Activated CD8-positive, alpha-beta T cell treated with anti-CD3 and anti-CD28 coated beads, Interleukin-2, amount 10 ng/mL, durations not matched to agents 7 days and 5 days (primary cell): ENCODE data around the gene TRIB2. TPM values are rescaled to one million over a fixed set of nuclear protein-coding genes. Genes with fewer than 3 reads are reported as not detected.

Source experiments
- ATAC-seq: fragments of 150-1000 bp; cut with Tn5 transposase; one replicate; pipeline ENCODE4 v1.10.0; 2021; ENCODE audit warnings: moderate library complexity
- CTCF ChIA-PET: fragments of 350-600 bp; sonication (Branson Sonifier 250); formaldehyde crosslinking; loops from one replicate; lab custom pipeline; 2021; ENCODE audit warnings: antibody characterized with exemption; lab: Charles Lee
- POLR2A ChIA-PET: fragments of 350-600 bp; sonication (Branson Sonifier 250); formaldehyde crosslinking; loops from one replicate; lab custom pipeline; 2021; ENCODE audit warnings: antibody characterized with exemption; lab: Charles Lee
- DNase-seq: peaks from one replicate; pipeline ENCODE4 v3.0.0-alpha.2; 2020
- H3K27ac Mint-ChIP-seq: one replicate; pipeline ENCODE4 v1.8.0; 2021; ENCODE audit warnings: mild to moderate bottlenecking, mixed read lengths
- H3K27me3 Mint-ChIP-seq: one replicate; pipeline ENCODE4 v1.8.0; 2021; ENCODE audit warnings: low read depth, mixed read lengths
- H3K36me3 Mint-ChIP-seq: one replicate; pipeline ENCODE4 v1.8.0; 2021; ENCODE audit warnings: low read depth, mixed read lengths
- H3K4me1 Mint-ChIP-seq: one replicate; pipeline ENCODE4 v1.8.0; 2021; ENCODE audit warnings: low read depth, mixed read lengths
- H3K4me3 Mint-ChIP-seq: one replicate; pipeline ENCODE4 v1.8.0; 2021; ENCODE audit warnings: mild to moderate bottlenecking, mixed read lengths
- H3K9me3 Mint-ChIP-seq: one replicate; pipeline ENCODE4 v1.8.0; 2022; ENCODE audit warnings: mixed read lengths; ENCODE audit not compliant: insufficient read depth
- total RNA-seq, 2 experiments: library from RNA; stranded (reverse); gene quantifications; one replicate each; pipeline ENCODE4 v1.2.3, GENCODE V29; 2021

TRIB2 gene
- total RNA-seq, 2 experiments from 2014 or later, result 52.7 to 57.7 TPM

GRCh38 chr2:12715258-12716031 lies 1.3 kb upstream of the TRIB2 start:
- ChIA-PET POLR2A (interaction anchor here (0.7 to 3.1 kb wide), 5 partner anchors 11 to 421 kb away, joined by 5 to 22 read pairs (median 7); no protein-coding TSS in a partner anchor), CTCF (interaction anchor here (0.7 to 4.1 kb wide), 54 partner anchors 10 to 887 kb away, joined by 3 to 51 read pairs (median 5); no protein-coding TSS in a partner anchor)
- Mint-ChIP-seq H3K9me3 (no peaks in the 10 kb centered on the region), H3K27ac (peak overlapping the region; percentile 97), H3K27me3 (peaks cover 4% of the 10 kb centered on the region), H3K36me3 (peaks cover 27% of the 10 kb centered on the region), H3K4me3 (peak overlapping the region; percentile 93), H3K4me1 (peaks cover 44% of the 10 kb centered on the region)
- no peak for ATAC-seq
- no peak for DNase-seq

- DNase-seq (peak; percentile 88), ATAC-seq (peak; percentile 38)
- H3K36me3 Mint-ChIP-seq, result peaks cover 29% of the 10 kb centered on the region
- peaks cover 4% of the 10 kb centered on the region for H3K27me3 Mint-ChIP-seq
- peak overlapping the region; percentile 93 for H3K4me3 Mint-ChIP-seq
- H3K4me1 Mint-ChIP-seq, result peaks cover 44% of the 10 kb centered on the region
- CTCF ChIA-PET, result interaction anchor here (0.7 to 4.1 kb wide), 72 partner anchors 10 to 887 kb away, joined by 3 to 51 read pairs (median 4); no protein-coding TSS in a partner anchor
- POLR2A ChIA-PET, result interaction anchor here (0.7 to 3.1 kb wide), 7 partner anchors 11 to 421 kb away, joined by 3 to 22 read pairs (median 5); no protein-coding TSS in a partner anchor
- H3K9me3 Mint-ChIP-seq, result no peaks in the 10 kb centered on the region
- peak overlapping the region; percentile 97 for H3K27ac Mint-ChIP-seq
Observed at GRCh38 chr2:12716032-12716281, 779 bp upstream of the TRIB2 start.

- ChIA-PET CTCF (interaction anchor here (0.7 to 4.1 kb wide), 62 partner anchors 8 to 938 kb away, joined by 3 to 51 read pairs (median 5); no protein-coding TSS in a partner anchor), POLR2A (interaction anchor here (0.8 to 3.1 kb wide), 12 partner anchors 8 to 431 kb away, joined by 3 to 22 read pairs (median 4); no protein-coding TSS in a partner anchor)
- H3K27ac Mint-ChIP-seq, result peak overlapping the region; percentile 90
- peak; percentile 40 for ATAC-seq
- H3K27me3 Mint-ChIP-seq, result peaks cover 4% of the 10 kb centered on the region
- H3K9me3 Mint-ChIP-seq, result no peaks in the 10 kb centered on the region
- H3K4me1 Mint-ChIP-seq, result peaks cover 57% of the 10 kb centered on the region
- DNase-seq, result peak; percentile 64
- peaks cover 44% of the 10 kb centered on the region for H3K36me3 Mint-ChIP-seq
- peak overlapping the region; percentile 99 for H3K4me3 Mint-ChIP-seq
Observed at GRCh38 chr2:12717191-12718014, 667 bp downstream of the TRIB2 start.

GRCh38 chr2:12718015-12718671 lies 1.4 kb downstream of the TRIB2 start:
- H3K4me1 Mint-ChIP-seq, result peaks cover 64% of the 10 kb centered on the region
- ATAC-seq, result peak; percentile 5
- H3K36me3 Mint-ChIP-seq, result peaks cover 51% of the 10 kb centered on the region
- H3K4me3 Mint-ChIP-seq, result peak overlapping the region; percentile 99
- H3K27ac Mint-ChIP-seq, result peak overlapping the region; percentile 90
- POLR2A ChIA-PET, result interaction anchor here (0.9 to 3.1 kb wide), 6 partner anchors 9 to 432 kb away, joined by 3 to 22 read pairs (median 5); no protein-coding TSS in a partner anchor
- no peaks in the 10 kb centered on the region for H3K9me3 Mint-ChIP-seq
- DNase-seq, result peak; percentile 45
- peaks cover 4% of the 10 kb centered on the region for H3K27me3 Mint-ChIP-seq
- CTCF ChIA-PET, result interaction anchor here (0.7 to 4.1 kb wide), 24 partner anchors 7 to 939 kb away, joined by 3 to 51 read pairs (median 6); no protein-coding TSS in a partner anchor

- Mint-ChIP-seq H3K27me3 (peaks cover 4% of the 10 kb centered on the region), H3K4me1 (peaks cover 67% of the 10 kb centered on the region), H3K27ac (peak overlapping the region; percentile 90), H3K9me3 (no peaks in the 10 kb centered on the region), H3K36me3 (peaks cover 58% of the 10 kb centered on the region), H3K4me3 (peak overlapping the region; percentile 99)
- DNase-seq, result peak; percentile 35
- POLR2A ChIA-PET, result interaction anchor here (3.1 kb wide), 1 partner anchor 10 kb away, joined by 22 read pairs; no protein-coding TSS in a partner anchor
- ATAC-seq, result no peak
- CTCF ChIA-PET, result interaction anchor here (0.7 to 4.1 kb wide), 4 partner anchors 212 to 778 kb away, joined by 3 to 51 read pairs (median 32); no protein-coding TSS in a partner anchor
Observed at GRCh38 chr2:12718711-12719399, 2.1 kb downstream of the TRIB2 start.

GRCh38 chr2:12719400-12720277 lies 2.9 kb downstream of the TRIB2 start:
- peaks cover 4% of the 10 kb centered on the region for H3K27me3 Mint-ChIP-seq
- H3K36me3 Mint-ChIP-seq, result peaks cover 66% of the 10 kb centered on the region
- DNase-seq (no peak), ATAC-seq (no peak)
- CTCF ChIA-PET, result interaction anchor here (1.1 to 4.9 kb wide), 5 partner anchors 10 to 287 kb away, joined by 3 to 46 read pairs (median 7); no protein-coding TSS in a partner anchor
- POLR2A ChIA-PET, result no interaction called here
- H3K4me3 Mint-ChIP-seq, result peak overlapping the region; percentile 99
- H3K9me3 Mint-ChIP-seq, result no peaks in the 10 kb centered on the region
- peaks cover 72% of the 10 kb centered on the region for H3K4me1 Mint-ChIP-seq
- peak overlapping the region; percentile 77 for H3K27ac Mint-ChIP-seq

GRCh38 chr2:12720278-12720620 lies 3.5 kb downstream of the TRIB2 start:
- no peak for DNase-seq
- POLR2A ChIA-PET, result no interaction called here
- ATAC-seq, result no peak
- Mint-ChIP-seq H3K27me3 (peaks cover 4% of the 10 kb centered on the region), H3K36me3 (peaks cover 72% of the 10 kb centered on the region), H3K27ac (peak overlapping the region; percentile 15), H3K9me3 (no peaks in the 10 kb centered on the region), H3K4me1 (peaks cover 72% of the 10 kb centered on the region), H3K4me3 (peak overlapping the region; percentile 99)
- CTCF ChIA-PET, result interaction anchor here (0.8 to 4.9 kb wide), 8 partner anchors 9 to 589 kb away, joined by 3 to 46 read pairs (median 4); no protein-coding TSS in a partner anchor

GRCh38 chr2:12720754-12721378 lies 4.1 kb downstream of the TRIB2 start:
- CTCF ChIA-PET, result interaction anchor here (0.8 to 4.9 kb wide), 10 partner anchors 9 to 941 kb away, joined by 3 to 46 read pairs (median 4); no protein-coding TSS in a partner anchor
- peaks cover 4% of the 10 kb centered on the region for H3K27me3 Mint-ChIP-seq
- no peaks in the 10 kb centered on the region for H3K9me3 Mint-ChIP-seq
- peaks cover 78% of the 10 kb centered on the region for H3K36me3 Mint-ChIP-seq
- POLR2A ChIA-PET, result interaction anchor here (1.0 kb wide), 1 partner anchor 211 kb away, joined by 3 read pairs; no protein-coding TSS in a partner anchor
- H3K27ac Mint-ChIP-seq, result no peak overlapping the region
- H3K4me1 Mint-ChIP-seq, result peaks cover 72% of the 10 kb centered on the region
- H3K4me3 Mint-ChIP-seq, result peak overlapping the region; percentile 99
- DNase-seq (no peak), ATAC-seq (no peak)

GRCh38 chr2:12721566-12722446 lies 5.1 kb downstream of the TRIB2 start:
- CTCF ChIA-PET, result interaction anchor here (1.2 to 4.9 kb wide), 6 partner anchors 13 to 942 kb away, joined by 3 to 46 read pairs (median 4); no protein-coding TSS in a partner anchor
- Mint-ChIP-seq H3K4me1 (peaks cover 77% of the 10 kb centered on the region), H3K36me3 (peaks cover 88% of the 10 kb centered on the region), H3K27me3 (peaks cover 4% of the 10 kb centered on the region), H3K4me3 (peak overlapping the region; percentile 99), H3K9me3 (no peaks in the 10 kb centered on the region), H3K27ac (no peak overlapping the region)
- POLR2A ChIA-PET, result interaction anchor here (1.0 kb wide), 1 partner anchor 210 kb away, joined by 3 read pairs; no protein-coding TSS in a partner anchor
- ATAC-seq (no peak), DNase-seq (no peak)
